Measurements from ENCODE around the gene MORC2.

DNA sequence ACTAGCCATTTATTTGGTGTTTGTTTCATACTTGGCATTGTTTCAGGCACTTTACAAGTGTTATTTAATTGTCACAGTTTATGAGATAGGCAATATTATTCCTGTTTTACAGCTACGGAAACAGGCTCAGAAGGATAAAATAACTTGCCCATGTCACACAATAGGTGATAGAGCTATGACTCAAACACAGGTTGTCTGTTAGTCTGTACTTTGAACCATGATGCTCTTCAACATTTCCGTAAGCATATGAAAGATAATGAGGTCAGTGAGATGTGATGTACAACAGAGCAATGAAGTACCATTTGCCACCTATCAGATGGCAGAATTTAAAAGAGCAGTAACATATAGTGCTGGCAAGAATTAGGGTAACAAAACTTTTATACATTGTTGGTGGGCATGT is 15.7 kb upstream of the MORC2 start:
- TF ChIP-seq, protein P1, sequence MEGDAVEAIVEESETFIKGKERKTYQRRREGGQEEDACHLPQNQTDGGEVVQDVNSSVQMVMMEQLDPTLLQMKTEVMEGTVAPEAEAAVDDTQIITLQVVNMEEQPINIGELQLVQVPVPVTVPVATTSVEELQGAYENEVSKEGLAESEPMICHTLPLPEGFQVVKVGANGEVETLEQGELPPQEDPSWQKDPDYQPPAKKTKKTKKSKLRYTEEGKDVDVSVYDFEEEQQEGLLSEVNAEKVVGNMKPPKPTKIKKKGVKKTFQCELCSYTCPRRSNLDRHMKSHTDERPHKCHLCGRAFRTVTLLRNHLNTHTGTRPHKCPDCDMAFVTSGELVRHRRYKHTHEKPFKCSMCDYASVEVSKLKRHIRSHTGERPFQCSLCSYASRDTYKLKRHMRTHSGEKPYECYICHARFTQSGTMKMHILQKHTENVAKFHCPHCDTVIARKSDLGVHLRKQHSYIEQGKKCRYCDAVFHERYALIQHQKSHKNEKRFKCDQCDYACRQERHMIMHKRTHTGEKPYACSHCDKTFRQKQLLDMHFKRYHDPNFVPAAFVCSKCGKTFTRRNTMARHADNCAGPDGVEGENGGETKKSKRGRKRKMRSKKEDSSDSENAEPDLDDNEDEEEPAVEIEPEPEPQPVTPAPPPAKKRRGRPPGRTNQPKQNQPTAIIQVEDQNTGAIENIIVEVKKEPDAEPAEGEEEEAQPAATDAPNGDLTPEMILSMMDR (IDR thresholded peaks at IDR 0.05): no peak
- no peak for TF ChIP-seq POLR2AphosphoS5 (IDR thresholded peaks at IDR 0.05)

All from breast epithelium (tissue), 3 donors.